Superior temporal gyrus (tissue), 1 donor: ENCODE results near the gene EXOSC7.
A peak's percentile ranks its signal among the peaks of the same experiment; 100 is the strongest.
"Not testable (repeated sequence)": the region's sequence is repeated elsewhere in the genome, so short reads cannot be mapped to it uniquely, and the experiment has no call there.

ENCODE experiments used
- DNase-seq: peaks from one replicate; pipeline ENCODE4 v3.0.0-alpha.2; 2016; ENCODE audit errors: extremely low spot score

EXOSC7 gene

DNA sequence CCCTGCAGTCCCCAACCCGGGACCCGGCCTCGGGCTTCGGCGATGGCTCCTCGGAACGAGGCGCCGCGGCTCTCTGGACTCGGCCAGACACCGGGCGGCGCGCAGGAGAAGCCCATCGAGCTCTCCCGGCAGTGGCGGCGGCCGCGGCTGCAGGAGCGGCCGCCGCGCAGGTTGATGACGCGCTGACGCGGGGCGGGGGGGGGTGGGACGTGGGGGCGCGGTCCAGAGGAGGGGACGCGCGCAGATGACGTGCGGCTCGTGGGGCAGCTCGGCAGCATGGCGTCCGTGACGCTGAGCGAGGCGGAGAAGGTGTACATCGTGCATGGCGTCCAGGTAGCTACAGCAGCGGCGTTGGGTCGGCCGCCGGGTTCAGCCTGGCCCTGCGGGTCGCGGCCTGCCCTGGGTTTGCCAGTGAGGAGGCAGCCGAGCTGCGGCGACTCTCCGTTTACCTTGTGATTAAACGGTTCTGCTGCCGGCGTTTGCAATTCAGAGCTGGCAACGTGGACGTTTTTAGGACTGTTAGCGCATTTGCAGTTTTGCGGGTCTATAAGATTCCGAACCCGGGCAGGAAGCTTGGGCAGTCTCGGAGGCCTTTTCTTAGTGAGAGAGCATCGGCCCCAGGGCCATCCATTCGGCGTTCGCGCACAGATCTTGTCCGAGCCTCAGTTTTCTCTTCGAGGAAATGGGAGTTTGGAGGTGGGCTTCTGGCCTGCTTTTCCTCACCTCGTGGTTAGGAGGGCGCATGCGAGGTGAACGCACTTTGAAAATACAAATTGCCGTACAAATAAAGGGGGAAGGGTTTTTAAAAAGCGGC, at the start of gene EXOSC7, which contains the start of gene ZDHHC3:
Gene EXOSC7 (plus strand): TSS at position 243 of the 814 bp plus-strand sequence. CDS start 34 bp downstream, at position 277.
Gene ZDHHC3 (minus strand): TSS at position 173 of the 814 bp plus-strand sequence. CDS start 16,738 bp downstream, outside the sequence.
- DNase-seq, result peak; percentile 85

DNA sequence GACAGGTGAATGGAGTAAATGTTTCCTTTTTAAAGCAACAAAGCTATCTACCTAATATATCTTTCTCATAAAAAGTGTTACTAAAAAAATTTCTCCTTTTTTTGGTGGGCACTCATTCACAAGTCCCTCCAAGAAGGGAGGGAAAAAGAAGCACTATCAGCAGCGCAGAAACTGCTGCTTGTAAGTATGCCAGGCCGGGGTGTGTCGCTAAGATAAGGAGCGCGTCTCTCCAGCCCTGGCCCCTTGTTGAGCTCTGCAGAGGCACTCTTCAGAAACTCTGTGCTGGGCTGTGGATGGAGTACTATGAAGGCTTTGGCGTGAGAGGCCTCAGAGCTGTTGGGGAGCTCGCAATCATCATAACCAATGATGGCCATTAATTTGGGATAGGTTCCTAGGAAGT, 49.1 kb upstream of the EXOSC7 start:
- DNase-seq, result no peak

- DNase-seq, result no peak
Measured at GRCh38 chr3:44927371-44927770, 48.7 kb upstream of the EXOSC7 start.

- DNase-seq, result no peak
Measured at GRCh38 chr3:44929782-44930181, 46.3 kb upstream of the EXOSC7 start.

DNA sequence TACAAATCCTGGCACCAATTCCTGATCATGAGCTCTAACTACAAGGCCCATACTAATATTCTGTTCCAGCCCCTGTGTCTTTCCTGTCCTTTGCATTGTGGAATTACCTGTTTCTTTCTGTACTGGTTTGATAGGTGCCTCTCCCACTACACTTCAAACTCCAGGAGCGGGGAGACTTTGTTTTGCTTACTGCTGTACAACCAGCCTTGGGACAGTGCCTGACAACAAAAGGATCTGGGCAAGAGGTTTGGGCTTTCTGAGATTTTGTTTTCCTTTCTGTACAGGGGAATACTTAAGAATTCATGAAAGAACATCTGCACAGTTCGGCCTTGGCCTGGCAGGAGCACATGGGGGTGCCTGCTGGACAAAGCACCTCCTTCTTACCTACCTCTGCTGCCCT, 45.1 kb upstream of the EXOSC7 start:
- no peak for DNase-seq

GRCh38 chr3:44931791-44932190, 44.3 kb upstream of the EXOSC7 start:
- DNase-seq, result no peak

DNA sequence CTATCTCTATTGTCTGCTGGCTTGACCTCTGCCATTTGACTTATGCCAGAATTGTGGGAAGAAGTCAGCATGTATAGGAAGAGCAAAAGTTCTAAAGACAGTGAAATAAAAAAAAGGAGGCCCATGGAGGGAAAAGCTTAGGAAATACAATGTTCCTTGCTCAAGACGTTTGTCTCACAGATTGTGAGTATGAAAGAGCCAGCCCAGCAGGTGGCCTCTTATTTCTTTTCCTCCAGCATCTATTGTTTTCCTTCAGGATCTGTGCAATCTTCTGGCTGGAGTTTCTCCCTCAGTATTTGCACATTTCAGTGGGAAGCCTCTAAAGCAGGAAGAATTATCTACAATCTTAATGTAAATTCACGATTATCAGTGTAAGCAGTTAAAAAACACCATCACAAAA, 43.8 kb upstream of the EXOSC7 start:
- no peak for DNase-seq

- DNase-seq, result no peak
Measured at GRCh38 chr3:44932986-44933944, 42.8 kb upstream of the EXOSC7 start.

DNA sequence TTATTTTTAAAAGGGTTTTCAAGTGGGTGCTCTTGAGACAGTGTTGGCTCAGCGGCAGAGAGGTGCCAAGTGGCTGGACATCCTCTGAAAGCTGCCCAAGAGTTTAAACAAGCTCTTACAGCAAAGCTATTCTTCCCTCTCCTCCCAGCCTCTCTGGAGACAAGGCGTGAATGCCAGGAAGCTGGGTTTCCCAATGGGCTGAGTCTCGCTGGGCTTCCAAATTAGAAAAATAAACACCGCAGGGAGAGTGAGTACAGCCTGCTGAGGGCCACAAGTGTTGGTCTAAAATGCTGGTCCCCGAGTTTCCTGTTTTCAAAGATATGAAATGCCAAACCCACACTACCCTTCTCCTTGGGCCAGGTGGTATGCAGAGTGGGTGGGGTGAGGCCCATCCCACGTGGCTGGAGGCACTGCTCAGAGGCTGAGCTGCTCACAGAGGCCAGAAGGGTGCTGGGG, 36.4 kb upstream of the EXOSC7 start:
- no peak for DNase-seq

GRCh38 chr3:44942202-44942921, 33.7 kb upstream of the EXOSC7 start:
- no peak for DNase-seq

DNA sequence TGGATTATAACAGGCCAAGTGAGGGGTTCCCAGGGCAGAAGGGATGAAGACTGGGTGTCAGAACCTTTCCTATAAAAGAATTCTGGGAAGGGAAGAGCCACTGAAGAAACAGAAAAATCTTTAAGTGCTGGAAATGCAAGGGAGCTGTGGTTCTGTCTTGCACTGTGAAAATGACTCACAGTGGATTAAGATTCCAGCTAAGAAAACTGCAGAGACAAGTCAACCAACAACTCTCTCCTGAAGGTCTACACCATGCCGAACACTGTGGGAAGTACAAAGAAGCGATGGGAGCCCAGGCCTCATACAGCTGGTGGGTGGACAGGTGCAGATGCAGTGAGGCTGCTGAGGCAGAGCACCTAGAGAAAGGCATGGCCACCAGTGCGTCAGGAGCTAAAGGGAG, 27.8 kb upstream of the EXOSC7 start:
- DNase-seq, result no peak

GRCh38 chr3:44949770-44950169, 26.3 kb upstream of the EXOSC7 start:
- not testable (repeated sequence) for DNase-seq

GRCh38 chr3:44950275-44950734, 25.7 kb upstream of the EXOSC7 start:
- no peak for DNase-seq

GRCh38 chr3:44952689-44953088, 23.4 kb upstream of the EXOSC7 start:
- no peak for DNase-seq

DNA sequence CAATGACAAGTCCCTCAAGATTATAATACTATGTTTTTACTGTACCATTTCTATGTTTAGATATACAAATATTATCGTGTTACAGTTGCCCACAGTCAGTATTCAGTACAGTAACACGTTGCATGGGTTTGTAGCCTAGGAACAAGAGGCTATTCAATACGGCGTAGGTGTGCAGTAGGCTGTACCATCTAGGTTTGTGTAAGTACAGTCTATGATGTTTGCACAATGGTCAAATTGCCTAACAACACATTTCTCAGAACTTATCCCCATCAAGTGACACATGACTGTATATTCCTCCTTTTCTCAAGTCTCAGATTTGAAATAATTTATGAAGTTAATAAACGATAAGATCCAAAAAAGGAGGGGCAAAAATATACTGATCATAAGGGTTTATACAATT, 21.7 kb upstream of the EXOSC7 start:
- DNase-seq, result no peak

DNA sequence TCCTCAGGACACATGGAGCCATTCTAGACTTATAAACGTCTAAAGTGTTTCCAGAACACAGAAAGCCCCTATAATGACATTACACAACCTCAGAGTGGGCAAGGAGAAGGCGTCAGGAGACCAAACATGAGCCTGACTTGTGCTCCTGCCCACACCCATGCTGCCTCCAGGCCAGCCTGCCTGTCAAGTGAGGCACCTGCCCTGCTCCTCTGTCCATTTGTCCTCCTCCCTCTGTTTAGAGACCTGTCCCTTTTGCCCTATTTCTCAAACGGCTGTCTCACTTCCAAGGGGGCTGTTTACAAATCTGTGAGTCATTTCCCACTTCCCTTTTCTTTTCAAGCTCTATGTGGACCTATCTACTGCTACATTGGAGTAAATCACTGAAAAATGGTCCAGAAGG, 21.1 kb upstream of the EXOSC7 start:
- no peak for DNase-seq

GRCh38 chr3:44955917-44956316, 20.1 kb upstream of the EXOSC7 start:
- no peak for DNase-seq

DNA sequence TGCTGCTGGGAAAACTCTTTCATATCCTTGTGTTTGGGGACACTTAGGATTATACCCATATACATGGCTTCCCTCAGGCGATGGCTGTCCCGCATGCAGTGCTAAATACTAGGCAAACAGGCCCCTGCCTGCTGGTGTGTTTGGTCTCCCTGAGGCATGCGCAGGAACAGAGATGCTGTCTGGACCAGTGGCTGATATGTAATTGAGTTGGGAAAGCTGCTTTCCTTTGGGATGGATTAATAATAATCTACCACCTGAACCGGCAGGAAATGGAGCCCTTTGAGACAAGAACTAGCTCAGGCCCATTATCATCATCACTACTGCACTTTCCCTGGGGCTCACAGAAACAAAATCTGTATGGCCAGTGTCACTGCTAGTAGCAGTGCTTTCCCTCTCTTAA, 18.1 kb upstream of the EXOSC7 start:
- DNase-seq, result no peak

DNA sequence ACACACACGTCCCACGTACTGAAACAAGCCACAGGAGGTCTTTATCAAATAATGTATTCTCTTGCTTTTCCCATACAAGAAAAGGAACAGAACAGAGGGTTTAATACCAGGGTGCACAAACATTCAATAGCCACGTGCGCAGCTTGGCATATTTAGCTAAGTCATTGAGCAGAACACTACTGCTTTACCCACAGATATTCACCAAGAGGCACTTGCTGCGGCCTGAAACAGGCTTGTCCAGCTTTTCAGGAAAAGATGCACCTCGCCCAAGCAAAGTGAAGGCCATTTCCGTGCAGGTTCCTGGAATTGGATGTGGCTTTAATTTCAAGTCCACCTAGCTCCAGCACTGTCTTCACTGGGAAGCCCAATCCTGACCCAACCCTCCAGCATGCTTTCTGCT, 17.7 kb upstream of the EXOSC7 start:
- no peak for DNase-seq

DNA sequence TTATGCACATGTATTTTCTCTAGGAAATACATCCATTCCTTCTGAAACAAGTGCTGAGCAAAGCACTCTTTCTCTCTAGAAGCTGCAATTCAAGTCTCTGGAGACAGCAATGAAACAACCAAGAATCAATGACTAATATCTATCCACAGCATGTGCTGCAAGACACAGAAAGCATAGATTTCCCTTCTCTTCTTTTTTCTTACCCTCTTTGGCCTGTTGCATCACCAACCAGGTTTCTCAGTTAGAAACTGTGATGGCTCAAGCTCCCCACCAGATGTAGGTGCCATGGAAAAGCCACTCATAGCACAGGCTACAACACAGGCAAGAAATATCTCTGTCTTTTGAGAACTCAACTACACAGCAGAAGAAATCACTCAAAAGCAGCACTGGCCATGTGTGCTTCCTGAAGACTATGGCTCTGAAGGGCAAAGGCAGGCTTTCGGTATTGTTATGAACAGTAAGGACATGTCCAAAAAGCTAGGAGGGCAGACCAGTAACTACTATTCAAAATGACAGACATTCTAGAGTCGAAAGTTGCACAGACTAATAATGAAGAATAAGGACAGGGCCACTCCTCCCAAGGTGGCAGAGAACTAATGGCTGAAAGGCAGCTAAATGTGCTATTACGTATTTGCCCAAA, 15.5 kb upstream of the EXOSC7 start:
- DNase-seq, result no peak

DNA sequence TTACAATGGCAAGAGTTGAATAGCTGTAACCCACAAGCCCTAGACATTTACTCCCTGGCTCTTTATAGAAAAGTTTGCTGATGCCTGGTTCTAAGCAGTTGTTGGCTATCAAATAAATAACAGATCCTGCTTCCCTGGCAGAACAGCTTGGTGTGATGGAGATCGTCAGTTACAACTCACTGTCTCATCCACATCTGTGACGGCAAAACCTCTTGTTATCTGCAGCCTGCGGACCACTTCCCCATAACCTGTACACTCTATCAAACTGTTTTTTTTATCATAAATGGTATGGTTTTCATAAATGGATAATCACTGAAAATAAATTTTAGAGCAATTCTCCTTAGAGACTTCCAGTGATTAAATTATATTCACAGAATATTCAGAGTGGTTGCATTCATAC, 14.2 kb upstream of the EXOSC7 start:
- no peak for DNase-seq
